Measurements from ENCODE around the gene COMMD3. TPM values are rescaled to one million over a fixed set of nuclear protein-coding genes. Genes with fewer than 3 reads are reported as not detected.

The COMMD3 gene
- total and polyA plus RNA-seq, 9 of the 15 experiments (the other 6 are each of a cell fraction or from before 2014, with no cell fraction given) = 50.7 to 217 (median 80.1) TPM

GRCh38 chr10:22340329-22341189, 24.4 kb downstream of the COMMD3 start (continued):
- TF ChIP-seq, protein P1, sequence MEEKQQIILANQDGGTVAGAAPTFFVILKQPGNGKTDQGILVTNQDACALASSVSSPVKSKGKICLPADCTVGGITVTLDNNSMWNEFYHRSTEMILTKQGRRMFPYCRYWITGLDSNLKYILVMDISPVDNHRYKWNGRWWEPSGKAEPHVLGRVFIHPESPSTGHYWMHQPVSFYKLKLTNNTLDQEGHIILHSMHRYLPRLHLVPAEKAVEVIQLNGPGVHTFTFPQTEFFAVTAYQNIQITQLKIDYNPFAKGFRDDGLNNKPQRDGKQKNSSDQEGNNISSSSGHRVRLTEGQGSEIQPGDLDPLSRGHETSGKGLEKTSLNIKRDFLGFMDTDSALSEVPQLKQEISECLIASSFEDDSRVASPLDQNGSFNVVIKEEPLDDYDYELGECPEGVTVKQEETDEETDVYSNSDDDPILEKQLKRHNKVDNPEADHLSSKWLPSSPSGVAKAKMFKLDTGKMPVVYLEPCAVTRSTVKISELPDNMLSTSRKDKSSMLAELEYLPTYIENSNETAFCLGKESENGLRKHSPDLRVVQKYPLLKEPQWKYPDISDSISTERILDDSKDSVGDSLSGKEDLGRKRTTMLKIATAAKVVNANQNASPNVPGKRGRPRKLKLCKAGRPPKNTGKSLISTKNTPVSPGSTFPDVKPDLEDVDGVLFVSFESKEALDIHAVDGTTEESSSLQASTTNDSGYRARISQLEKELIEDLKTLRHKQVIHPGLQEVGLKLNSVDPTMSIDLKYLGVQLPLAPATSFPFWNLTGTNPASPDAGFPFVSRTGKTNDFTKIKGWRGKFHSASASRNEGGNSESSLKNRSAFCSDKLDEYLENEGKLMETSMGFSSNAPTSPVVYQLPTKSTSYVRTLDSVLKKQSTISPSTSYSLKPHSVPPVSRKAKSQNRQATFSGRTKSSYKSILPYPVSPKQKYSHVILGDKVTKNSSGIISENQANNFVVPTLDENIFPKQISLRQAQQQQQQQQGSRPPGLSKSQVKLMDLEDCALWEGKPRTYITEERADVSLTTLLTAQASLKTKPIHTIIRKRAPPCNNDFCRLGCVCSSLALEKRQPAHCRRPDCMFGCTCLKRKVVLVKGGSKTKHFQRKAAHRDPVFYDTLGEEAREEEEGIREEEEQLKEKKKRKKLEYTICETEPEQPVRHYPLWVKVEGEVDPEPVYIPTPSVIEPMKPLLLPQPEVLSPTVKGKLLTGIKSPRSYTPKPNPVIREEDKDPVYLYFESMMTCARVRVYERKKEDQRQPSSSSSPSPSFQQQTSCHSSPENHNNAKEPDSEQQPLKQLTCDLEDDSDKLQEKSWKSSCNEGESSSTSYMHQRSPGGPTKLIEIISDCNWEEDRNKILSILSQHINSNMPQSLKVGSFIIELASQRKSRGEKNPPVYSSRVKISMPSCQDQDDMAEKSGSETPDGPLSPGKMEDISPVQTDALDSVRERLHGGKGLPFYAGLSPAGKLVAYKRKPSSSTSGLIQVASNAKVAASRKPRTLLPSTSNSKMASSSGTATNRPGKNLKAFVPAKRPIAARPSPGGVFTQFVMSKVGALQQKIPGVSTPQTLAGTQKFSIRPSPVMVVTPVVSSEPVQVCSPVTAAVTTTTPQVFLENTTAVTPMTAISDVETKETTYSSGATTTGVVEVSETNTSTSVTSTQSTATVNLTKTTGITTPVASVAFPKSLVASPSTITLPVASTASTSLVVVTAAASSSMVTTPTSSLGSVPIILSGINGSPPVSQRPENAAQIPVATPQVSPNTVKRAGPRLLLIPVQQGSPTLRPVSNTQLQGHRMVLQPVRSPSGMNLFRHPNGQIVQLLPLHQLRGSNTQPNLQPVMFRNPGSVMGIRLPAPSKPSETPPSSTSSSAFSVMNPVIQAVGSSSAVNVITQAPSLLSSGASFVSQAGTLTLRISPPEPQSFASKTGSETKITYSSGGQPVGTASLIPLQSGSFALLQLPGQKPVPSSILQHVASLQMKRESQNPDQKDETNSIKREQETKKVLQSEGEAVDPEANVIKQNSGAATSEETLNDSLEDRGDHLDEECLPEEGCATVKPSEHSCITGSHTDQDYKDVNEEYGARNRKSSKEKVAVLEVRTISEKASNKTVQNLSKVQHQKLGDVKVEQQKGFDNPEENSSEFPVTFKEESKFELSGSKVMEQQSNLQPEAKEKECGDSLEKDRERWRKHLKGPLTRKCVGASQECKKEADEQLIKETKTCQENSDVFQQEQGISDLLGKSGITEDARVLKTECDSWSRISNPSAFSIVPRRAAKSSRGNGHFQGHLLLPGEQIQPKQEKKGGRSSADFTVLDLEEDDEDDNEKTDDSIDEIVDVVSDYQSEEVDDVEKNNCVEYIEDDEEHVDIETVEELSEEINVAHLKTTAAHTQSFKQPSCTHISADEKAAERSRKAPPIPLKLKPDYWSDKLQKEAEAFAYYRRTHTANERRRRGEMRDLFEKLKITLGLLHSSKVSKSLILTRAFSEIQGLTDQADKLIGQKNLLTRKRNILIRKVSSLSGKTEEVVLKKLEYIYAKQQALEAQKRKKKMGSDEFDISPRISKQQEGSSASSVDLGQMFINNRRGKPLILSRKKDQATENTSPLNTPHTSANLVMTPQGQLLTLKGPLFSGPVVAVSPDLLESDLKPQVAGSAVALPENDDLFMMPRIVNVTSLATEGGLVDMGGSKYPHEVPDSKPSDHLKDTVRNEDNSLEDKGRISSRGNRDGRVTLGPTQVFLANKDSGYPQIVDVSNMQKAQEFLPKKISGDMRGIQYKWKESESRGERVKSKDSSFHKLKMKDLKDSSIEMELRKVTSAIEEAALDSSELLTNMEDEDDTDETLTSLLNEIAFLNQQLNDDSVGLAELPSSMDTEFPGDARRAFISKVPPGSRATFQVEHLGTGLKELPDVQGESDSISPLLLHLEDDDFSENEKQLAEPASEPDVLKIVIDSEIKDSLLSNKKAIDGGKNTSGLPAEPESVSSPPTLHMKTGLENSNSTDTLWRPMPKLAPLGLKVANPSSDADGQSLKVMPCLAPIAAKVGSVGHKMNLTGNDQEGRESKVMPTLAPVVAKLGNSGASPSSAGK (IDR thresholded peaks at IDR 0.05) = peak; percentile 7; the same call in 1 of the 2 replicates
- TF ChIP-seq, protein P2, sequence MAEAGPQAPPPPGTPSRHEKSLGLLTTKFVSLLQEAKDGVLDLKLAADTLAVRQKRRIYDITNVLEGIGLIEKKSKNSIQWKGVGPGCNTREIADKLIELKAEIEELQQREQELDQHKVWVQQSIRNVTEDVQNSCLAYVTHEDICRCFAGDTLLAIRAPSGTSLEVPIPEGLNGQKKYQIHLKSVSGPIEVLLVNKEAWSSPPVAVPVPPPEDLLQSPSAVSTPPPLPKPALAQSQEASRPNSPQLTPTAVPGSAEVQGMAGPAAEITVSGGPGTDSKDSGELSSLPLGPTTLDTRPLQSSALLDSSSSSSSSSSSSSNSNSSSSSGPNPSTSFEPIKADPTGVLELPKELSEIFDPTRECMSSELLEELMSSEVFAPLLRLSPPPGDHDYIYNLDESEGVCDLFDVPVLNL (CRISPR knock-in tag; IDR thresholded peaks at IDR 0.05; ENCODE audit: low read depth) = no peak
- TF ChIP-seq NELFE (IDR thresholded peaks at IDR 0.05; ENCODE audit: insufficient read depth, insufficient read length) (no peak), SMARCE1 (IDR thresholded peaks at IDR 0.05) (no peak), KLF13 (tag; IDR thresholded peaks at IDR 0.05; ENCODE audit: borderline replicate concordance, low read depth) (no peak; the same call in 1 of the 2 replicates), TAF1 (IDR thresholded peaks at IDR 0.05; ENCODE audit: control insufficient read depth, extremely low read depth, insufficient read depth, low read length, severe bottlenecking) (peak; percentile 76), XRCC5 (IDR thresholded peaks at IDR 0.05; ENCODE audit: low read depth, low read length) (no peak; the same call in 1 of the 2 replicates), ZNF717 (CRISPR knock-in tag; IDR thresholded peaks at IDR 0.05) (no peak), ZNF24 (IDR thresholded peaks at IDR 0.05) (no peak), SAFB (IDR thresholded peaks at IDR 0.05; ENCODE audit: borderline replicate concordance, low read depth, low read length) (0 out of 2 replicates have a peak, but pooled peaks have one; percentile 25), NCOA4 (IDR thresholded peaks at IDR 0.05; ENCODE audit: partially characterized antibody) (no peak), ZNF384 (IDR thresholded peaks at IDR 0.05; ENCODE audit: low read depth, low read length) (peak; percentile 100), SOX6 (IDR thresholded peaks at IDR 0.05) (no peak)
- TF ChIP-seq, protein P3, sequence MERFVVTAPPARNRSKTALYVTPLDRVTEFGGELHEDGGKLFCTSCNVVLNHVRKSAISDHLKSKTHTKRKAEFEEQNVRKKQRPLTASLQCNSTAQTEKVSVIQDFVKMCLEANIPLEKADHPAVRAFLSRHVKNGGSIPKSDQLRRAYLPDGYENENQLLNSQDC (CRISPR knock-in tag; IDR thresholded peaks at IDR 0.05) = no peak

All from K562 (cell line).